HG02610 (cell line): ENCODE data around the gene ETFDH.
"Not testable (repeated sequence)": the region's sequence is repeated elsewhere in the genome, so short reads cannot be mapped to it uniquely, and the experiment has no call there.

Experiments
- ATAC-seq: cut with Tn5 transposase; IDR thresholded peaks from one replicate; pipeline ENCODE4 v1.9.1; 2021; ENCODE audit warnings: mild to moderate bottlenecking, moderate library complexity; ENCODE audit not compliant: unreplicated experiment

Gene ETFDH

GRCh38 chr4:158671915-158672806, at the start of gene ETFDH:
ETFDH (plus strand) TSS chr4:158672296; CDS start chr4:158672457, 161 bp downstream.
- ATAC-seq, result peak; percentile 89

- ATAC-seq, result peak; percentile 93
Observed at GRCh38 chr4:158624889-158625478, 47.1 kb upstream of the ETFDH start.

- no peak for ATAC-seq
Observed at GRCh38 chr4:158625544-158625943, 46.6 kb upstream of the ETFDH start.

GRCh38 chr4:158630893-158631292, 41.2 kb upstream of the ETFDH start:
- ATAC-seq, result no peak

GRCh38 chr4:158636619-158637018, 35.5 kb upstream of the ETFDH start:
- ATAC-seq, result no peak

GRCh38 chr4:158644356-158644755, 27.7 kb upstream of the ETFDH start:
- no peak for ATAC-seq

- no peak for ATAC-seq
Observed at GRCh38 chr4:158644760-158645159, 27.3 kb upstream of the ETFDH start.

GRCh38 chr4:158649111-158649680, 22.9 kb upstream of the ETFDH start:
- ATAC-seq, result no peak

GRCh38 chr4:158652920-158653319, 19.2 kb upstream of the ETFDH start:
- peak; percentile 54 for ATAC-seq

- no peak for ATAC-seq
Observed at GRCh38 chr4:158656439-158656838, 15.7 kb upstream of the ETFDH start.

- ATAC-seq, result no peak
Observed at GRCh38 chr4:158657291-158657690, 14.8 kb upstream of the ETFDH start.

- not testable (repeated sequence) for ATAC-seq
Observed at GRCh38 chr4:158663255-158663654, 8.8 kb upstream of the ETFDH start.

- ATAC-seq, result not testable (repeated sequence)
Observed at GRCh38 chr4:158663707-158664625, 8.1 kb upstream of the ETFDH start.

GRCh38 chr4:158664806-158665205, 7.3 kb upstream of the ETFDH start:
- ATAC-seq, result no peak

GRCh38 chr4:158666892-158667291, 5.2 kb upstream of the ETFDH start:
- no peak for ATAC-seq

- ATAC-seq, result no peak
Observed at GRCh38 chr4:158667651-158668198, 4.4 kb upstream of the ETFDH start.

GRCh38 chr4:158669310-158669709, 2.8 kb upstream of the ETFDH start:
- ATAC-seq, result no peak

GRCh38 chr4:158670975-158671664, 976 bp upstream of the ETFDH start:
- peak; percentile 35 for ATAC-seq

- ATAC-seq, result no peak
Observed at GRCh38 chr4:158671665-158671914, 506 bp upstream of the ETFDH start, which contains the start of gene C4orf46. C4orf46 (minus strand) TSS chr4:158671887; CDS start chr4:158671801, 86 bp downstream.

GRCh38 chr4:158673633-158674032, 1.5 kb downstream of the ETFDH start:
- no peak for ATAC-seq
